PC-9 (cell line): Measurements from ENCODE around the gene SGO2. TPM values are rescaled to one million over a fixed set of nuclear protein-coding genes. Genes with fewer than 3 reads are reported as not detected.

ENCODE experiments used
- BruUV-seq: library from RNA; stranded (reverse); fragments of 400-500 nt; replicated peaks from 2 replicates; lab custom pipeline; 2021; lab: Mats Ljungman, UMichigan
- CTCF ChIA-PET: fragments of 300-600 bp; sonication (Branson Sonifier 250); formaldehyde crosslinking; loops from one replicate; lab custom pipeline; 2022; ENCODE audit warnings: antibody characterized with exemption; lab: Charles Lee
- POLR2A ChIA-PET: fragments of 300-600 bp; sonication (Branson Sonifier 250); formaldehyde crosslinking; loops from one replicate; lab custom pipeline; 2022; ENCODE audit warnings: antibody characterized with exemption; ENCODE audit not compliant: unreplicated experiment; lab: Charles Lee
- DNase-seq, 2 experiments: peaks; one replicate each; pipeline versions ENCODE4 v3.0.0 to v3.0.0-alpha.2; 2015 to 2022; ENCODE audit warnings: mixed read lengths in 1 of 2
- H2AFZ ChIP-seq: fragments of 200-600 bp; sonication (generic); 2 replicates; pipeline ENCODE4 v1.8.1; 2017; ENCODE audit warnings: antibody characterized with exemption
- H3F3A ChIP-seq: fragments of 200-600 bp; sonication (generic); 2 replicates; pipeline ENCODE4 v1.8.1; 2017; ENCODE audit warnings: antibody characterized with exemption, mild to moderate bottlenecking, low read depth; ENCODE audit not compliant: insufficient read depth
- H3K27ac ChIP-seq: fragments of 200-600 bp; sonication (generic); 2 replicates; pipeline ENCODE4 v1.6.1; 2016; ENCODE audit warnings: mixed run types
- H3K27me3 ChIP-seq: fragments of 200-600 bp; sonication (generic); 2 replicates; pipeline ENCODE4 v1.6.1; 2016; ENCODE audit warnings: low read depth, mixed run types; ENCODE audit not compliant: insufficient read depth
- H3K36me3 ChIP-seq: fragments of 200-600 bp; sonication (generic); 2 replicates; pipeline ENCODE4 v1.6.1; 2016; ENCODE audit warnings: low read depth, mixed run types
- H3K4me1 ChIP-seq: fragments of 200-600 bp; sonication (generic); replicated peaks from 2 replicates; pipeline ENCODE4 v1.6.1; 2016; ENCODE audit warnings: mixed run types; ENCODE audit not compliant: insufficient read depth
- H3K4me2 ChIP-seq: fragments of 200-600 bp; sonication (generic); 2 replicates; pipeline ENCODE4 v1.6.1; 2017; ENCODE audit warnings: mixed run types
- H3K4me3 ChIP-seq: fragments of 200-600 bp; sonication (generic); 2 replicates; pipeline ENCODE4 v1.6.1; 2016; ENCODE audit warnings: mixed run types
- H3K79me2 ChIP-seq: fragments of 200-600 bp; sonication (generic); 2 replicates; pipeline ENCODE4 v1.6.1; 2017; ENCODE audit warnings: low read depth, mixed run types
- H3K9me2 ChIP-seq: fragments of 200-600 bp; sonication (generic); 2 replicates; pipeline ENCODE4 v1.8.1; 2017; ENCODE audit warnings: mild to moderate bottlenecking; ENCODE audit not compliant: insufficient read depth
- H3K9me3 ChIP-seq: fragments of 200-600 bp; sonication (generic); 2 replicates; pipeline ENCODE4 v1.8.1; 2016; ENCODE audit warnings: low read depth; ENCODE audit not compliant: insufficient read depth
- H4K20me1 ChIP-seq: fragments of 200-600 bp; sonication (generic); 2 replicates; pipeline ENCODE4 v1.8.1; 2017; ENCODE audit not compliant: insufficient read depth
- EZH2 ChIP-seq: fragments of 200-600 bp; sonication (generic); IDR thresholded peaks from 2 replicates; pipeline ENCODE4 v1.8.0; 2017; ENCODE audit warnings: antibody characterized with exemption, low read depth
- intact Hi-C: fragments of 100-400 bp; cut with micrococcal nuclease; formaldehyde crosslinking; loops from one replicate; pipeline ENCODE4 v1.10.0; 2022; ENCODE audit not compliant: unreplicated experiment
- total RNA-seq: library from RNA; stranded (reverse); gene quantifications from 2 replicates; pipeline ENCODE4 v1.2.3, GENCODE V29; 2021
- TF ChIP-seq, protein P1 (sequence below): fragments of 200-600 bp; sonication (generic); conservative IDR thresholded peaks from 2 replicates; pipeline ENCODE4 v1.6.1; 2017; ENCODE audit warnings: mixed run types, antibody characterized with exemption, mild to moderate bottlenecking, moderate library complexity

The SGO2 gene
- total RNA-seq, 1 experiment from 2014 or later = 25.0 TPM

DNA sequence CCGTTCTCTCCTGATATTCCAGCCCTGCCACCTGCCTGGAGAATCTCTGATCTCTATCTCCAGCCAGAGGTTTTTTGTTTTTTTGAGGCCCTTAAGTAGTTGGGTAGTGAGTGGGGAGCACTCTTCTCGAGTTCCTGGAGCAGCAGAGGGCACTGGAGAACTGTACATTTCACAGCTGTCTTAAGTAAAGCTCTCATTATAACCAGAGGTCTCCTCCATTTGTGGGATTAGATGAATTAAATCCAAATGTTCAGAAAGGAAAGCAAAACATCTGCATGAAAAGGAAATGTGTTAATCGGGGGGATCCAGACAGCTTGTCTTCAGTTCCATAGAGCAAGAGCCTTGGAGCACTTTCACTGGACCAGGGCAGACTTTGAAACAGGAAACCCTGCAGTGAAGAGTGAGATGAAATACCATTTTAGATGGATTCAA, 92.6 kb downstream of the SGO2 start:
- no peak overlapping the region for H3K27ac ChIP-seq
- intact Hi-C loops = loop anchor here (1.0 to 2.0 kb wide), 2 partner anchors 42 to 85 kb away; no protein-coding TSS in a partner anchor
- no peaks in the 10 kb centered on the region for H3K36me3 ChIP-seq
- peak in 1 of 2 experiments; percentile 14 for DNase-seq
- peaks cover 25% of the 10 kb centered on the region for H3K4me1 ChIP-seq
- peaks cover 15% of the 10 kb centered on the region for H3F3A ChIP-seq
- H3K4me3 ChIP-seq = no peak overlapping the region
- no peaks in the 10 kb centered on the region for H3K79me2 ChIP-seq
- no peak overlapping the region for H2AFZ ChIP-seq
- TF ChIP-seq, protein P1, sequence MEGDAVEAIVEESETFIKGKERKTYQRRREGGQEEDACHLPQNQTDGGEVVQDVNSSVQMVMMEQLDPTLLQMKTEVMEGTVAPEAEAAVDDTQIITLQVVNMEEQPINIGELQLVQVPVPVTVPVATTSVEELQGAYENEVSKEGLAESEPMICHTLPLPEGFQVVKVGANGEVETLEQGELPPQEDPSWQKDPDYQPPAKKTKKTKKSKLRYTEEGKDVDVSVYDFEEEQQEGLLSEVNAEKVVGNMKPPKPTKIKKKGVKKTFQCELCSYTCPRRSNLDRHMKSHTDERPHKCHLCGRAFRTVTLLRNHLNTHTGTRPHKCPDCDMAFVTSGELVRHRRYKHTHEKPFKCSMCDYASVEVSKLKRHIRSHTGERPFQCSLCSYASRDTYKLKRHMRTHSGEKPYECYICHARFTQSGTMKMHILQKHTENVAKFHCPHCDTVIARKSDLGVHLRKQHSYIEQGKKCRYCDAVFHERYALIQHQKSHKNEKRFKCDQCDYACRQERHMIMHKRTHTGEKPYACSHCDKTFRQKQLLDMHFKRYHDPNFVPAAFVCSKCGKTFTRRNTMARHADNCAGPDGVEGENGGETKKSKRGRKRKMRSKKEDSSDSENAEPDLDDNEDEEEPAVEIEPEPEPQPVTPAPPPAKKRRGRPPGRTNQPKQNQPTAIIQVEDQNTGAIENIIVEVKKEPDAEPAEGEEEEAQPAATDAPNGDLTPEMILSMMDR = peak; percentile 30; the same call in 1 of the 2 replicates
- TF ChIP-seq EZH2 = no peak
- H3K27me3 ChIP-seq = no peaks in the 10 kb centered on the region
- POLR2A ChIA-PET = no interaction called here
- H3K4me2 ChIP-seq = no peak overlapping the region
- no peaks in the 10 kb centered on the region for H3K9me2 ChIP-seq
- no peaks in the 10 kb centered on the region for H4K20me1 ChIP-seq
- CTCF ChIA-PET = interaction anchor here (0.7 kb wide), 1 partner anchor 451 kb away, joined by 3 read pairs; no protein-coding TSS in a partner anchor
- BruUV-seq = no TSS peak
- H3K9me3 ChIP-seq = no peaks in the 10 kb centered on the region

DNA sequence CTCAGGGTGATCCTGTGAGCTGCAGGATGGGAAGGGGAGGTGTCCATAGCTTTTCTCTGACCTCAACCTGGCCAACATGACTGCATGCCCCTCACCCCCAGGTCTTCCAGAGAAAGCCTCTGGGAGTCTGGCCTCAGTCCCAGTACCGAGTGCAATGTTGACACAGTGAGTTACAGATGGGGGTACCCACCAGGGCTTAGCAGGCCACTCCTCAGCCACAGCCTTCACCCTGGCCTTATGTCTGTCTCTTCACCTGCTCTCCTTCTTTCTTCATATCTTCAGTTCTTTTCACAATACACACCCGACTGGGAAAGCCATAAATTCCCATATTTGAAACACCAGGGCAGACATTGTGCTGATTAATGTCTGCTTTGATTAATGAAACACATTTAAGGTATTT, 93.3 kb downstream of the SGO2 start:
- Histone ChIP-seq H4K20me1 (no peaks in the 10 kb centered on the region), H3K4me2 (0 out of 2 replicates have a peak overlapping the region, but pooled peaks have one; percentile 7), H3F3A (peaks cover 15% of the 10 kb centered on the region), H3K79me2 (no peaks in the 10 kb centered on the region), H3K4me3 (no peak overlapping the region), H2AFZ (no peak overlapping the region), H3K9me2 (no peaks in the 10 kb centered on the region), H3K27me3 (no peaks in the 10 kb centered on the region), H3K36me3 (no peaks in the 10 kb centered on the region), H3K4me1 (peaks cover 22% of the 10 kb centered on the region), H3K27ac (no peak overlapping the region), H3K9me3 (no peaks in the 10 kb centered on the region)
- TF ChIP-seq, protein P1 = no peak
- no peak for TF ChIP-seq EZH2
- no TSS peak for BruUV-seq
- POLR2A ChIA-PET = no interaction called here
- peak; percentile 11 to 49 for DNase-seq
- intact Hi-C loops = loop anchor here (2.0 kb wide), 1 partner anchor 42 kb away; no protein-coding TSS in a partner anchor
- CTCF ChIA-PET = interaction anchor here (0.7 kb wide), 1 partner anchor 450 kb away, joined by 3 read pairs; no protein-coding TSS in a partner anchor

DNA sequence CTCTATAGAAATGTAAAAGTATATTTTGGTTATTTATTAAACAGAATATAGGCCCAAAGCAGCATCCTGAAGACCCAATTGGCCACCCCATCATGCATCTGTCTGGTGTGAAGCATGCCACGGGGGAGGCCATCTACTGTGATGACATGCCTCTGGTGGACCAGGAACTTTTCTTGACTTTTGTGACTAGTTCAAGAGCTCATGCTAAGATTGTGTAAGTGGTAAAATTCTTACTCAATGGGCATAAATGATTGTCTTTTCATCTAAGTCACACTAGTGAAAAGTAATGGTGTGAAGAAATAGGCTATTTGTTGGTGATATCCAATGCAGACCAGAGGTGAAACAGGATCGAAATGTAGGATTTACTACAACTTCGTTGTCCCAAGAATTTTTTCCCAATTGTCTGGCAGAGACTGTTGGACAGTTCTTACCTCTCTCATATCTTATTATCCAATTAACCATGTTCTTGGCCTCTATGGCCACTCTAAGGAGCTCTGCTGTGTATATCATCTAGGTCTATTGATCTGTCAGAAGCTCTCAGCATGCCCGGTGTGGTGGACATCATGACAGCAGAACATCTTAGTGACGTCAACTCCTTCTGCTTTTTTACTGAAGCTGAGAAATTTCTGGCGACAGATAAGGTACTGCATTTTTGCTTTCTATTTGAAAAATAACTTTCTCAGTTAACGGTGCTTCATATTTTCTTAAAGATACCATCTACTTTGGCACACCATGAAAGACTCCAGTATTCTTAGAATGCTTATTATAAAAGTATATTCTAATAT, 94.8 kb downstream of the SGO2 start:
- no peak for TF ChIP-seq EZH2
- TF ChIP-seq, protein P1 = no peak
- no peak overlapping the region for H3K4me3 ChIP-seq
- H3K9me3 ChIP-seq = no peaks in the 10 kb centered on the region
- CTCF ChIA-PET = interaction anchor here (0.6 kb wide), 1 partner anchor 448 kb away, joined by 8 read pairs; no protein-coding TSS in a partner anchor
- DNase-seq = no peak
- H3K79me2 ChIP-seq = no peaks in the 10 kb centered on the region
- no peak overlapping the region for H2AFZ ChIP-seq
- H3K4me2 ChIP-seq = no peak overlapping the region
- no peaks in the 10 kb centered on the region for H4K20me1 ChIP-seq
- H3K4me1 ChIP-seq = peaks cover 10% of the 10 kb centered on the region
- no TSS peak for BruUV-seq
- H3K9me2 ChIP-seq = no peaks in the 10 kb centered on the region
- no peaks in the 10 kb centered on the region for H3K27me3 ChIP-seq
- H3F3A ChIP-seq = peaks cover 12% of the 10 kb centered on the region; the same call in 1 of the 2 replicates
- H3K36me3 ChIP-seq = no peaks in the 10 kb centered on the region
- intact Hi-C loops = no loop called here
- H3K27ac ChIP-seq = no peak overlapping the region
- POLR2A ChIA-PET = no interaction called here
